Measurements from ENCODE around the gene DRAM1. TPM values are rescaled to one million over a fixed set of nuclear protein-coding genes. Genes with fewer than 3 reads are reported as not detected.
A peak's percentile ranks its signal among the peaks of the same experiment; 100 is the strongest.
"Not testable (repeated sequence)": the region's sequence is repeated elsewhere in the genome, so short reads cannot be mapped to it uniquely, and the experiment has no call there.

Gene DRAM1
- total RNA-seq, 1 experiment from 2014 or later, result 6.5 TPM

DNA sequence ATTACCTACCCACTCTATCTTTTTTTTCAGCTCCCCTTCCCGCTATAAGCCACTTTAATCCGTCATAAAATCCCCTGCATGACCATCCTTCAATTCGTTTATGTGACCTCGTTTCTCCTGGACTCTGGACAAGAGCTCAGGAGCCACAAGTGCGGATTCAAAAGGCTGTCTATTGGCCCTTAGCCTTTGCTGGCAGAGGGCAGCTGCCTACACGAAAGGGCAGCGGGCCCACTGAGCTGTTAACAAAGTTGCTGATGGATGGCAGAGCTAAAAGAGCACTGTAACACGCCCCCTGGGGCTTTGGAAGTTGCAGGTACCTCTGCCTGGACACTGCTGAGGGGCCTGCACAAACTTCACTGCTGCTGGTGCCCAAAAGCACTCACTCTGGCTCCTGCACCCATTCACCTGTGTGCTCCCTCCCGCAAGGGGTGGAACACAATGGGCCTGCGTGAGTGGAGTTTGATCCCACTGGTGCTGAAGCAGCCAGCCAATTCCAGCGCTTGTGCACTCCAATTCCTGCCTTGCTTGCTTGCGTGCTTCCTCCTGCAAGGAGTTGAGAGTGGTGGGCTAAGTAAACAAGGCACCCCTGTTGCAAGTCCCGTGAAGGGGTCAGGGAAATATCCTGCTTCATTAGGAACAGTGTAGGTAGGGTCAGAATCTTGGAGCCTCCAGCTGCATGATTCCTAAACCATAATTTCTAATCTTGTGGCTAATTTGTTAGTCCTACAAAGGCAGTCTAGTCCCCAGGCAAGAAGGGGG, 10.6 kb upstream of the DRAM1 start:
- H3K4me2 ChIP-seq (ENCODE audit: insufficient read depth, insufficient read length, low read length), result no peak overlapping the region
- no peak overlapping the region for H2AK5ac ChIP-seq (ENCODE audit: insufficient read length, low read length)
- H3K14ac ChIP-seq (ENCODE audit: insufficient read depth, low read length), result no peak overlapping the region; the same call in 1 of the 2 replicates
- no peak overlapping the region for H3K56ac ChIP-seq (ENCODE audit: insufficient read length, low read depth, low read length)
- H3K79me2 ChIP-seq (ENCODE audit: insufficient read depth, low read length), result no peaks in the 10 kb centered on the region
- no peak overlapping the region for H2BK120ac ChIP-seq (ENCODE audit: low read depth, low read length, poor library complexity, severe bottlenecking)
- no CpG with 5 or more reads among the region's 13 CpGs for WGBS (ENCODE audit: extremely low coverage, insufficient read length, low lambda C conversion rate)
- no peaks in the 10 kb centered on the region for H4K20me1 ChIP-seq (ENCODE audit: control insufficient read depth, insufficient read depth, insufficient read length)
- no peaks in the 10 kb centered on the region for H3K9me3 ChIP-seq (ENCODE audit: control insufficient read depth, low read depth, low read length)
- peak; percentile 36 for DNase-seq
- no peaks in the 10 kb centered on the region; the same call in 1 of the 2 replicates for H3K4me1 ChIP-seq (ENCODE audit: insufficient read depth, low read length)
- Mint-ChIP-seq H3K36me3 (ENCODE audit: insufficient read depth in 1 of 3, low read depth in 3 of 3) (peaks cover 0 to 6% (median 2%) of the 10 kb centered on the region in 3 experiments; a peak in 3 of 7 replicates), H3K27ac (no peak overlapping the region), H3K9me3 (peaks cover 14 to 15% of the 10 kb centered on the region in 2 experiments; a peak in 4 of 5 replicates), H3K4me3 (no peak overlapping the region), H3K27me3 (ENCODE audit: low read depth) (peaks cover 5% of the 10 kb centered on the region; the same call in 1 of the 2 replicates), H3K4me1 (peaks cover 3 to 5% of the 10 kb centered on the region in 2 experiments; a peak in 2 of 4 replicates)
- H2BK12ac ChIP-seq (ENCODE audit: insufficient read length, low read depth, low read length), result no peak overlapping the region
- H2BK15ac ChIP-seq (ENCODE audit: low read depth, low read length), result no peak overlapping the region
- no peaks in the 10 kb centered on the region for H3K27me3 ChIP-seq (ENCODE audit: insufficient read depth, low read length)
- H3K9ac ChIP-seq (ENCODE audit: extremely low read depth, insufficient read length, low read length), result no peak overlapping the region
- H3K79me1 ChIP-seq (ENCODE audit: insufficient read depth, low read depth, low read length, poor library complexity, severe bottlenecking), result no peaks in the 10 kb centered on the region
- H3K18ac ChIP-seq (ENCODE audit: insufficient read length, low read depth, low read length), result no peak overlapping the region
- H3K27ac ChIP-seq (ENCODE audit: insufficient read length, low read depth, low read length), result no peak overlapping the region
- H2BK5ac ChIP-seq (ENCODE audit: insufficient read length, low read length), result no peak overlapping the region
- H3T11ph ChIP-seq (ENCODE audit: low read length), result no peak overlapping the region
- H3K23ac ChIP-seq (ENCODE audit: insufficient read length, low read depth, low read length), result no peak overlapping the region
- no peak overlapping the region for H4K91ac ChIP-seq (ENCODE audit: insufficient read length, low read depth, low read length)
- H4K5ac ChIP-seq (ENCODE audit: insufficient read length, low read depth, low read length), result no peak overlapping the region
- no peak overlapping the region for H4K8ac ChIP-seq (replicated peaks; ENCODE audit: insufficient read length, low read depth, low read length)
- no peak overlapping the region for H3K4ac ChIP-seq (ENCODE audit: low read depth, low read length)
- no peaks in the 10 kb centered on the region for H3K23me2 ChIP-seq (ENCODE audit: insufficient read length, low read depth, low read length, poor library complexity, severe bottlenecking)
- H2BK20ac ChIP-seq (ENCODE audit: low read depth, low read length, poor library complexity, severe bottlenecking), result no peak overlapping the region
- TF ChIP-seq, protein P1, sequence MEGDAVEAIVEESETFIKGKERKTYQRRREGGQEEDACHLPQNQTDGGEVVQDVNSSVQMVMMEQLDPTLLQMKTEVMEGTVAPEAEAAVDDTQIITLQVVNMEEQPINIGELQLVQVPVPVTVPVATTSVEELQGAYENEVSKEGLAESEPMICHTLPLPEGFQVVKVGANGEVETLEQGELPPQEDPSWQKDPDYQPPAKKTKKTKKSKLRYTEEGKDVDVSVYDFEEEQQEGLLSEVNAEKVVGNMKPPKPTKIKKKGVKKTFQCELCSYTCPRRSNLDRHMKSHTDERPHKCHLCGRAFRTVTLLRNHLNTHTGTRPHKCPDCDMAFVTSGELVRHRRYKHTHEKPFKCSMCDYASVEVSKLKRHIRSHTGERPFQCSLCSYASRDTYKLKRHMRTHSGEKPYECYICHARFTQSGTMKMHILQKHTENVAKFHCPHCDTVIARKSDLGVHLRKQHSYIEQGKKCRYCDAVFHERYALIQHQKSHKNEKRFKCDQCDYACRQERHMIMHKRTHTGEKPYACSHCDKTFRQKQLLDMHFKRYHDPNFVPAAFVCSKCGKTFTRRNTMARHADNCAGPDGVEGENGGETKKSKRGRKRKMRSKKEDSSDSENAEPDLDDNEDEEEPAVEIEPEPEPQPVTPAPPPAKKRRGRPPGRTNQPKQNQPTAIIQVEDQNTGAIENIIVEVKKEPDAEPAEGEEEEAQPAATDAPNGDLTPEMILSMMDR (conservative IDR thresholded peaks at IDR 0.05), result no peak
- H2AFZ ChIP-seq (ENCODE audit: low read length), result no peak overlapping the region

DNA sequence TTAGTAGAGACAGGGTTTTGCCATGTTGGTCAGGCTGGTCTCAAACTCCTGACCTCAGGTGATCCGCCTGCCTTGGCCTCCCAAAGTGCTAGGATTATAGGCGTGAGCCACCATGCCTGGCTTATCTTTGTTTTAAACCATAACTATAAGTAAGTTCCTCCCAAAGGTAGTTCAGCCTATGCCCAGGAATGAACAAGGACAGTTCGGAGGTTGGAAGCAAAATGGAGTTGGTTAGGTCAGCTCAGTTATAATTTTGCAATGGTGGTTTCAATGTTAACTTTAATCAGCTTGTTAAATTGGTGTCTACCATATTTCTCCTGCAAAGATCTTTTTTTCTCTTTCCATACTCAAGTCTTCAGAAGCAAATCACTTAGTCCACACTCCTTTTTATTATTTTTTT, 9.8 kb upstream of the DRAM1 start:
- not testable (repeated sequence) for H3K27me3 Mint-ChIP-seq (ENCODE audit: low read depth); H3K9me3 ChIP-seq (ENCODE audit: control insufficient read depth, low read depth, low read length); H2AK5ac ChIP-seq (ENCODE audit: insufficient read length, low read length); H2BK120ac ChIP-seq (ENCODE audit: low read depth, low read length, poor library complexity, severe bottlenecking); H3K4me1 ChIP-seq (ENCODE audit: insufficient read depth, low read length); H3K79me1 ChIP-seq (ENCODE audit: insufficient read depth, low read depth, low read length, poor library complexity, severe bottlenecking); H3T11ph ChIP-seq (ENCODE audit: low read length); H4K5ac ChIP-seq (ENCODE audit: insufficient read length, low read depth, low read length); H2BK20ac ChIP-seq (ENCODE audit: low read depth, low read length, poor library complexity, severe bottlenecking); H3K4me1 Mint-ChIP-seq; H3K4me3 Mint-ChIP-seq; H2BK5ac ChIP-seq (ENCODE audit: insufficient read length, low read length); H3K4me2 ChIP-seq (ENCODE audit: insufficient read depth, insufficient read length, low read length); H4K20me1 ChIP-seq (ENCODE audit: control insufficient read depth, insufficient read depth, insufficient read length); H2BK15ac ChIP-seq (ENCODE audit: low read depth, low read length); H2AFZ ChIP-seq (ENCODE audit: low read length); H3K56ac ChIP-seq (ENCODE audit: insufficient read length, low read depth, low read length); H4K8ac ChIP-seq (replicated peaks; ENCODE audit: insufficient read length, low read depth, low read length); H3K18ac ChIP-seq (ENCODE audit: insufficient read length, low read depth, low read length); H3K14ac ChIP-seq (ENCODE audit: insufficient read depth, low read length); H3K27ac ChIP-seq (ENCODE audit: insufficient read length, low read depth, low read length); H2BK12ac ChIP-seq (ENCODE audit: insufficient read length, low read depth, low read length); H3K4ac ChIP-seq (ENCODE audit: low read depth, low read length); H3K27me3 ChIP-seq (ENCODE audit: insufficient read depth, low read length); H3K27ac Mint-ChIP-seq; H4K91ac ChIP-seq (ENCODE audit: insufficient read length, low read depth, low read length); H3K9ac ChIP-seq (ENCODE audit: extremely low read depth, insufficient read length, low read length); H3K23ac ChIP-seq (ENCODE audit: insufficient read length, low read depth, low read length); H3K36me3 Mint-ChIP-seq (ENCODE audit: insufficient read depth in 1 of 3, low read depth in 3 of 3); DNase-seq; H3K79me2 ChIP-seq (ENCODE audit: insufficient read depth, low read length); H3K23me2 ChIP-seq (ENCODE audit: insufficient read length, low read depth, low read length, poor library complexity, severe bottlenecking)
- peaks cover 13 to 14% of the 10 kb centered on the region in 2 experiments; a peak in 4 of 5 replicates for H3K9me3 Mint-ChIP-seq
- no CpG with 5 or more reads among the region's 3 CpGs for WGBS (ENCODE audit: extremely low coverage, insufficient read length, low lambda C conversion rate)
